22Rv1 (cell line): ENCODE data around the gene C6orf118.

ENCODE experiments used
- CTCF ChIP-seq: fragments of 450-650 bp; IDR thresholded peaks from 2 replicates; pipeline ENCODE4 v1.5.1; 2017; ENCODE audit warnings: mild to moderate bottlenecking
- ZFX ChIP-seq: fragments of 450-650 bp; IDR thresholded peaks from 2 replicates; pipeline ENCODE4 v1.6.1; 2017; ENCODE audit warnings: antibody characterized with exemption, borderline replicate concordance

- no peak for TF ChIP-seq CTCF
- TF ChIP-seq ZFX, result no peak
Measured at GRCh38 chr6:165232731-165233488, 76.5 kb downstream of the C6orf118 start.
